Measurements from ENCODE around the gene FANCC.
"Not testable (repeated sequence)": the region's sequence is repeated elsewhere in the genome, so short reads cannot be mapped to it uniquely, and the experiment has no call there.

FANCC gene

DNA sequence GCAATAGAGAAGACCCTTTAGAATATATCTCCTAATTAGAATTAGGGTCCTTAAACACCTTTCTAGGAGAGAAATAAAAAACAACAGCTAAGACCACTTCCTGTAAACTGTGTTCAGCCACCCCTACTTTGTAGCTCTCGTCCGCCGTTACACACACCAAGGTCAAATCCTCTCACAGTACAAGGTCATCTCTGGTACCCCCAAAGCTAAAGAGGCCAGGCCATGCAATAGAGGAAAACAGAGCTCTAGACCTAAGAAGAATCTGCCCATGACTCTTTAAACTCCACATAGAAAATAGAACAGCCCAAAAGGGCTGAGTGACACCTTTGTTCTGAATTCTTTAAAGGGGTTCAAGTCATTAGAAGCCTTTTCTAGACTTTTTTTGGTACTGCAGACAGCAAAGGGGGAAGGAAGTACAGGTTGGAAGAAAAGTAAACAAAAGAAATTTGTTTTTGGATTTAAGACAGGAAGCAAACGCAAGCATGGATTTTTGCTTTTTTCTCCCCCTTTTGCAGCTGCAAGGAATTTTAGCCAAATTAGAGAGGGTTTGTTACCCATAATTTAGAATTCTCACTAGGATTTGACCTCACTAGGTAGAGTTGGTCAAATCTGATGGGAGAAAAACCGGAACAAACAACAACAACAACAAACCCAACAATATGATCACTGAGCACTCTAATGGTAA is 13.4 kb upstream of the FANCC start:
- DNase-seq (ENCODE audit: low read depth in 2 of 2): no peak

DNA sequence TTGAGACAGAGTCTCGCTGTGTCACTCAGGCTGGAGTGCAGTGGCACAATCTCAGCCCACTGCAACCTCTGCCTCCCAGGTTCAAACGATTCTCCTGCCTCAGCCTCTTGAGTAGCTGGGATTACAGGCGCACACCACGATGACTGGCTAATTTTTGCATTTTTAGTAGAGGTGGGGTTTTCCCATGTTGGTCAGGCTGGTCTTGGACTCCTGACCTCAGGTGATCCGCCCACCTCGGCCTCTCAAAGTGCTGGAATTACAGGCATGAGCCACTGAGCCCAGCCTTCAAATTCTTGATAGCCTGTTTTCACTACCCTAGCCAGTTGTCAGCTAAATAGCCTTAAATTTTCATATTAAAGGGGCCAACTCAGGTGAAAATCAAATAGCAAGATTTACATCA is 11.6 kb upstream of the FANCC start:
- not testable (repeated sequence) for DNase-seq (ENCODE audit: low read depth in 2 of 2)

DNA sequence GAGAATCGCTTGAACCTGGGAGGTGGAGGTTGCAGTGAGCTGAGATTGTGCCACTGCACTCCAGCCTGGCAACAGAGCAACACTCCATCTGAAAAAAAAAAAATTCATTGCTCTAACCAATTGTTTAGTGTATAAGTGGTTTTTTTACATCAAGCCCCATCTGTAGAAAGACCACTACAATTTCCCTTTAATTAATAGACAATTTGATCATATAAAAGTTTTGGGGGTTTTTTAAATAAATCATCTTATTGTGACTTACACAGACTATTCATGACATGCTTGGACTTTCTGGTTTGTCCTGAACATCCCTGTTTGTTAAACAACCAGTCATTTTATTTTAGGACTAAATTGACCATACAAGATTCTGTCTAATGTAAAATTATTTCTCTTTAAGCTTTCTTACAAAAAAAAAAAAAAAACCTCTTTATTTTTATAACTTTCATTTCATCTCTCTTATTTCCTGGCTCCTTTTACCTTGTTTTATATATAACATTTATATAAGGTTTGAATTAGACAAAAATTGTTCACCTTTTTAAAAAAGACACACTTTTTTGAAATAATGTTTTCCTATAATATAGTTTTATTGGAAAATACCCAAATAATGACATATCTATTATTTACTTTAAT is 9.8 kb upstream of the FANCC start:
- no peak for DNase-seq (ENCODE audit: low read depth in 2 of 2)

DNA sequence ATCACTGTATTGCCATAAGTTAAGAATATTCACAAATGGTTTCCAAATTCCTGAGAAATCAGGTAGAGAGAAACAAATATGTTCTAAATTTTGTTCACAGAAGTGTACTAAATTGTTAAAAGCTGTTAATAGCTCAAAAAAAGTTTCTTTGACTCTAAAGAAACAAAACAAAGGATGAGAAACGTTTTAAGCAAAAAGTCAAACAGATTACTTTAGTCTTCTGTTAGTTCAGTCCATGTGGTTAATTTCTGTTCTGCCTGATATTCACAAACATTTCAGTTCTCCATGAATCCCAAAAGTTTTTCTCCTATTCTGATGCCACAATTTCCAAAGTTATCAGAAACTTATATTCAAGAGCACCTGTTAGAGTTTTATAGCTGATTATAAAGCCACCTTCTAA is 7.7 kb upstream of the FANCC start:
- no peak for DNase-seq (ENCODE audit: low read depth in 2 of 2)

DNA sequence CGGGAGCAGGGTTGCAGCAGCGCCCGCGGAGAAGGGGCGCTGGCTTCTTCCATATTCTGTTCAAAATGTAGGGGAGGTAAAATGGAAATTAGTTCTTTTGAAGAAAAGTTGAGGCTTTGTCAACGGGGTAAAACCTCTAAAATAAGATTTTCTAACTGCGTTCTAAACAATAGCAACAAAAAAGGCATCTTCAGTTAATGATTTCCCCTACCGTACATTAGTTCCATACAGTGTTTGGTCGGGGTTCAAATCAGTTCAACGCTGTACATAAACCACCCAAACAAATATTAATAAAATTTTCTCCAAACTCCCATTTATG is 343 bp upstream of the FANCC start:
- DNase-seq (ENCODE audit: low read depth in 2 of 2): no peak

DNA sequence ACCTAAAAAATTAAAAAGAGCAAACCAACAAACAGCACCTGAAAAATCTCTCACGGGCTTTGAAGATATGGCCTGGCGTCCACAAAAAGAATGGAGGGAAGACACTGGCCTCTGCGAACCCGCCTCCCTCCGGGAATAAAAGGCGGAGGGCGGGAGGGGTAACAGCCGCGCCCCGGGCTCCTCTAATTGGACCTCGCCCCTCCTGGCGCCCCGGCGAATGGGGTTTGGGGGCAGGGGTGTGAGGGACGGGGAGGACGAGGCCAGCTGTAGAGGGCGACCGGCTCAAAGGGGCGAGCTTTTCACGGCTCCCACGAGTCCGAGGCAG is 753 bp downstream of the FANCC start:
- DNase-seq (ENCODE audit: low read depth in 2 of 2): no peak

DNA sequence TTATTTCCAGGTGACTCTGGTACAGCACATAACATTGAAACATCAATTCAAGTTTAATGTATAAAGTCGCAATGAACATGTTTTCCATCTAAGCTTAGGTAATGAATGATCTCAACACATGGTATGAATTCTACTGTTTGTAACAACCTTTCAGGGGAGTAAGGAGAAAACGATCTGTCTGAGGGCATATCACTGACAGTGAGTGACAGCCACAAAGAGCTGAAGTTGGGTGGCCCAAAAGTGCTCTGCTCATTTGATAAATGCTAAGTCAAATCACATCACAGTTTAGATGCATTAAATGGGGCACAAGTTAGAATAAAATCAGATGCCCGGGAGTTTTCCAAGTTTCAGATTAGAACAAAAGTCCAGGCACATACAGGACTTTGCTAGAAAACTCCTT is 1.2 kb downstream of the FANCC start:
- DNase-seq (ENCODE audit: low read depth in 2 of 2): no peak

DNA sequence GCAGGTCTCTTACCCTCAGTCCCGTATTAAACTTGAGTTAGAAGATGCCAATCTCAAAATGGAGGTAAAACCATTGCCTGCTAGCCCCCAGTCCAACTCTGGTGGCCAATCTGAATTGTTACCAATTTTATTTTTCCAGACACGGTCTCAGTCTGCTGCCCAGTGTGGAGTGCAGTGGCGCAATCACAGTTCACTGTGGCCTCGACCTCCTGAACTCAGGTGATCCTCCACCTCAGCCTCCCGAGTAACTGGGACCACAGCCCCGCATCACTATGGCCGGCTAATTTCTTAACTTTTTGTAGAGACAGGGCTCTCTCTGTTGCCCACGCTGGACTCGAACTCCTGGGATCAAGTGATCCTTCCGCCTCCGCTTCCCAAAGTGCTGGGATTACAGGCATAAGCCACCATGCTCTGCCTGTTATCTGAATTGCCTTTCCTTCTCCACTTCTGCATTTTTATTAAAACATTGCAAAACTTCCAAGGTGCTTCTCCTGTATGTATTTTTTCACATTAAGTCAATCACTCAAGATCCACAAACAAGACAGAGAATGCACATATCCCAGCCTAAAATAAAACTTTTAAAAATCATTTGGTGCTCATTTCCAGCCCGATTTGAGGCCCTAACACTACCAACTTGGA is 2.3 kb downstream of the FANCC start:
- DNase-seq (ENCODE audit: low read depth in 2 of 2): no peak

DNA sequence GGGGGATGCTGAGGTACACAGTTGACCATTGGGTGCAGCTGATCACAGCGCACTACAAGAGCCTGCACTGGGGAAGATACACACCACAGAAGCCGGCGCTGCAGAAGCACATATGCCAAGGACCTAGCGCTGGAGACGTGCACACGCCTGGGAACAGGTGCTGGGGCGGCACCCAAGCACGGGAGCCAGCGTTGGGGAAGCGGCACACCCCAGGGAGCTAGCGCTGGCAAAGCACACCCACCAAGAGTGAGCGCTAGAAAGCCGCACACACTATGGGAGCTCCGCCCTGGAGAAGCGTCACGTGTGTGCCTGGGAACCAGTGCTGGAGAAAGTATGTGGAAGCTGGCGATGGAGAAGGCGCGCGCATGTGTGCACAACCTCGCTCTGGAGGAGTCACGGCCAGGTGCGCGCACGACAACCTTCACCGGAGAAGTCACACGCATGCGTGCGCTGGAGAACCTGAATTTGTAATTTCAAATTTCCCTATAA is 4.5 kb downstream of the FANCC start:
- no peak for DNase-seq (ENCODE audit: low read depth in 2 of 2)

DNA sequence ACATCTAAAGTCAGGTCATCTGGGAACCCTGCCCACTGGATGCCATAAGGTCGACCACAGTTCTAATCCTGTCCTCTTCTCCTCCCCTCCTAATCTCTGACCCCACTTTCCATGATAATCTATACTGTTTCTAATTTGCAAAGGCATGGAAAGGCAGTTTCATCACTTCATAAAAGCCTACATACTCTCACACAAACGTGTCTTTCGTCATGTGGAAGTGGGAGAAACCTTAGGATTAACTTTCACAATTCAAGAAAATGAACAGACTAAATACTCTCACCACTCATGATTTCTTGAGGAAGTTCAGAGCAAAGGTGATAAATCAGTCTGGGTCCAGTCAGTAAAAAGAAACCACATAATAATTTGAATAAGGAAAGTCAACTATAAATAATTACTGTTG is 5.5 kb downstream of the FANCC start:
- DNase-seq (ENCODE audit: low read depth in 2 of 2): no peak

DNA sequence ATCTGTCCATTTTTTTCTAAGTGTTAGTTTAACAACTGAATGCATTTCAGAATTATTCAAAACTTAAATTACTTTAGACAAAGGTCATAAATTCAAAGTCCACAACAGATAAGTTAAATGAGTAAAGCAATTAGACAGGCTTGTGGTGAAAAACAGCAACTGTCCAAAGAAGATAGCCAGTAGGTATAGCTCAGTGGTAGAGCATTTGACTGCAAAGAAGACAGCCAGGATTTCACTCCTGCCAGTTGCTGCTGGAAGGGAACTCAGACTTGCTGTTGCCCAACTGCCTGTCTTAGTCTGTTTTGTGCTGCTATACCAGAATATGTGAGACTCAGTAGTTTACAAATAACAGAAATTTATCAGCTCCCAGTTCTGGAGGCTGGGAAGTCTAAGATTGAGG is 10.0 kb downstream of the FANCC start:
- DNase-seq (ENCODE audit: low read depth in 2 of 2): no peak

DNA sequence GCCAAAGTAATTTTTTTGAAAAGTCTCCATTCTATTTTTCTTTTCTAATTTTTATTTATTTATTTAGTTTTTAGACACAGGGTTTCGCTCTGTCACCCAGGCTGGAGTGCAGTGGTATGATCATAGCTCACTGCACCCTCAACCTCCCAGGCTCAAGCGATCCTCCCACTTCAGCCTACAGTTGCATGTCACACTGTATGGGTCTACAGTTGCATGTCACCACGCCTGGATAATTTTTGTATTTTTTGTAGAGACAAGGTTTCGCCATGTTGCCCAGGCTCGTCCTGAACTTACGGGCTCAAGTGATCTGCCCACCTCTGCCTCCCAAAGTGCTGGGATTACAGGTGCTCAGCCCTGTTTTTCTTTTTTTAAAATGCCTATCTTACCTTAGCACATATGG is 10.7 kb downstream of the FANCC start:
- no peak for DNase-seq (ENCODE audit: low read depth in 2 of 2)

DNA sequence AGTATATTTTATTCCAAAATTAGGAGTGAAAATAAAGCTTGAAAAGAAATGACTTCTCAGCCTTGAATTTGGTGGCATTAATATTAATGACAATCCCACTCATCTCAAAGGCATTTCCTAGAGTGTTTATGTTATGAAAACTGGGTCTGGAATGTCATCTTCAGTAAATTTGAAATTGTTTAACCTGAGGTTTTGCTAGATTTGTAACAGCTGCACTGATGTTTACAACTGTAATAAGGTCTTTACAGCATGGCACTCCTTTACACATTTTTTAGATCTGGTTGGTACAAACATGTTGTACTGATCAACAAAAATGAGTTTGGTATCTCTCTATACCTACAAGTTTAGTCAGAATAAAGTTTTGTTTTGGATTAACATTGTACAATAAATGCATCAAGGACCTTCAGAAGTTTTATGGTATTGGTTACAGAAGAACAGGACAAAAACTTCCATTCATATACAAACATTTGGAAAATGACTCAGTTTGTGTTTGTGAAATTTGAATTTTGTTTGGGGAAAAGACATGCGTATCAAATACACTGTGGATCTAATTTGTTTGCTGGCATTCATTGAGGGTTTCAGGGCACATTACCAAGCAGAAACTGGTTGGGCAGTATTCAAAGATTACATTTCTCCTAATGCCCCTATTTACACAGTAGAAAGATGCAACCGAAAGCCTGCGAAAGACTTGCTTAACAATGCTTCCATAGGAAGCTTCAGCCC is 11.6 kb downstream of the FANCC start:
- DNase-seq (ENCODE audit: low read depth in 2 of 2): no peak

DNA sequence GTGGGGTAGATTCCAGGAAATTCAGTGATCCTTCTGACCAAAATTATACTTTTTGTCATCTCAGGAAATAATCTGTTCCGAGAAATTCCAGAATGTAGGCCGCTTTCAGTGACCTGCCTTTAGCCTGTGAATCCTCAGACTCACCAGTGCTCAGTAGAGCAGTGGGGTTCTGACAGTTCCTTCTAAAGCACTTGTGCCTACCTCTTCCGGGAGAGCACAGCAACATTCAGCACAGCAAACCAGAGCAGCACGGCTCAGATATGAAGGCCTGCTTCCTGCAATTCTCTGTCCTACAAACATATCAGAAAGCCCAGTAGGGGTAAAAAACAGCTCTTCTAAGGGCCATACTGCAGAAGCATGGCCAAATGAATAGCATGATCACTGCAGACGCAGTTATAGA is 15.0 kb downstream of the FANCC start:
- DNase-seq (ENCODE audit: low read depth in 2 of 2): no peak

DNA sequence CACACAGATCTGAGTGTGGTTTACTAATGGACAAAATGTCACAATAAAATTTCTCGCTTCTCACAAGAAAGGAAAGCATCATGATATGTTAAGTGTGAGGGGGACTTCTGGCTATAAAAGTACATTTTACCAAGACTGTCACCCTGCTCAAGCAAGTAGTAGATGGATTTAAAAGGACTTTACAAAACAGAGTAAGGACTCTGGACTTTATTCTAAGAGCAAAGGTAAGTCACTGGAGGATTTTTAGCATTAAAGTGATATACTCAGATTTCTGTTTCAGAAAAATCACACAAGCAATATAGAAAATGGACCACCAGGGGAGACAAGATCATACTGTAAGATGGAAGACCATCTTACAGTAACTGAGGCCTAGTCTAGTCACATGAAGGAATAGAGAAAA is 19.7 kb downstream of the FANCC start:
- DNase-seq (ENCODE audit: low read depth in 2 of 2): no peak

DNA sequence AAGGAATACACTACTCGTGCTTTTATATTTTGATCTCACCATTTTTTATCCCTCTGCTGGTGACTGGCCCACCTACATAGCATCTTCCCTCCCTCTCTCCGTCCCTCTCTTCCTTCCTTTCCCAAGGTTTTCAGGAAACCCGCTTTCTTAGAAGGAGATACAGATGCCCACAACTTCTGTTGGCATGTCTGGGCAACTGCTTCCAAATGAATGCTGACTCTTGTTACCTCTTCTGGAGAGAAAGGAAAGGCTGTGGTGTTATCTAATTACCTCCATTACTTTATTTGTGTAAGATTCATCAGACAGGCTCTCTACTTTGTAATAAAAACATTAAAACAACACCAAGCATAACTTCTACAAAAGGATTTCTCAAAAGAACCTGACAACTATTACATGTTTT is 20.2 kb downstream of the FANCC start:
- DNase-seq (ENCODE audit: low read depth in 2 of 2): no peak

DNA sequence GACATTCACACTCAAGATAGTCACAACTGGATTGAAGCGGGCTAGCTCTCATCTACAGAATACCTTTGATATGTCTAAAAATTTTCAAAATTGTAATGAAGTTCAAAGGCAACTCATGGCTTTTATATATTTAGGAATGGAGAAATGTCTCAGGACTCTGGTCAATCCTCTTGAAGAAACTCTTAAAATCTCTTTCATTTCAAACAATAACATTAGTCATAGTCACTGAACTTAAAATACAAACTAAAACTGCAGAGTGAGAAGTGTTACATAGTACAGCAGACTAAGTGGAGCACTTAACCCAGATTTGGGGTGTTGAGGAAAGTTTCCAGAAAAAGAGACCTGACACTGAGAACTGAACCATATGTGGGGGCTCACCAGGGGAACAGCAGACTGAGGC is 20.7 kb downstream of the FANCC start:
- DNase-seq (ENCODE audit: low read depth in 2 of 2): no peak

DNA sequence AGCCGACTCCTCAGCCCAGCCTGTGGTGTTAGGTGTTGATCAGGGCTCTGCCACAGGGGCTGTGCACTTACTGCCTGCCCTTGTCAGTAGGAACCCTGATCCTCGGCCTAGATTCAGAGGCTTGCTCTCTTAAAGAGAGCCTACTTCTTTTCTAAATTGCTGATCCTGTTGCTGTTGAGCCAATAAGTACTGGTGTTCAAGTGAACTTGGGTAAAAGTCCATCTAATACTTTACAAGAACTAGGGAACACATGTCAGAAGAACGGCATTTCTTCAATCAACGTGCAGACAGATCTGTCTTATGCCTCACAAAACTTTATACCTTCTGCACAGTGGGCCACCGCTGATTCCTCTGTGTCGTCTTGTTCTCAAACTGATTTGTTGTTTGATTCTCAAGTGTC is 24.2 kb downstream of the FANCC start:
- not testable (repeated sequence) for DNase-seq (ENCODE audit: low read depth in 2 of 2)

DNA sequence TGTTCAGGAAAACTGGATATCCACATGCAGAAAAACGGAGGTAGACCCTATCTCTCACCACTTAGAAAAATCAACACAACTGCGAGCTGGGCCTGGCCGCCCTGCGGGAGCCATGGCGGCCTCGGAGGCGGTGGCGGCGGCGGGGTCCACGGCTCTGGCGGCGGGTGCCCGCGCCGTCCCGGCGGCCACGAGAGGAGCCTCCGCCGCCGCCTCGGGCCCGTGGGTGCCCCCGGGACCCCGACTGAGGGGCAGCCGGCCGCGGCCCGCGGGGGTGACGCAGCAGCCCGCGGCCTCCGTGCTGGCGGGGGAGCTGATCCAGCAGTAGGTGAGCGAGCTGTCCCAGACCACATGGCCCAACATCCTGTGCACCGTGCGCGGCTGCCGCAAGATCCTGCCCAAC is 25.3 kb downstream of the FANCC start:
- DNase-seq (ENCODE audit: low read depth in 2 of 2): no peak

DNA sequence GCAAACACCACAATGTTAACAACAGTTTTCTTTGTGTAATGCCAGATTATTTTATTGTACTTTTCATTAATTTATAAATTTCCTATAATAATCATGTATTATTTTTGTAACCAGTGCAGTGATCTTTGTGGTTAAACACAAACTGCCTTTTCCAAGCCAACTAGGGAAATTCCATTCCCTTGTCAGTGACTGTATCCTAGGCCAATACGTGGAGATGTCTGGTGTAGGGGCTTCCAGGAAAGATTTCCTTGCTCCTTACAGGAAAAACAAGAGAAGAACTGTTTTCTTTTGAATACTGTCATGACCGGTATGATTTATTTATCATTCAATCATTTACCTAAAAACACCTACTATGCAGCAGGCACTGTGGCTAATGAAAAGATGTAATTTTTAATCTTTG is 31.4 kb downstream of the FANCC start:
- DNase-seq (ENCODE audit: low read depth in 2 of 2): no peak

DNA sequence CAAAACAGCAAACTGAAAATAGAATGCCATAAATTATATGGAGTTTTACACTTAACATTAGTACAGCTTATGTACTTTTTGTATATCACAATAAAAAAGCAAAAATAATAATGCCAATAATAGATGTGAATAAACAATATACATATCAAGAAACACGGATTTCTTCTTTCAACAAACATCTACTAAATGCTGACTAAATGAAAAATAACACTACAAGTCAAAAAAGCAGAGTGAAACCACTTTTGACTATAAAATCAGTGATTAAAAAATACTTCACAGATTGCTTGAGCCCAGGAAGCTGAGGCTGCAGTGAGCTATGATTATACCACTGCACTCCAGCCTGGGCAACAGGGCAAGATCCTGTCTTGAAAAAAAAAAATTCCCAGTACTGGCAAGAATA is 32.2 kb downstream of the FANCC start:
- no peak for DNase-seq (ENCODE audit: low read depth in 2 of 2)

DNA sequence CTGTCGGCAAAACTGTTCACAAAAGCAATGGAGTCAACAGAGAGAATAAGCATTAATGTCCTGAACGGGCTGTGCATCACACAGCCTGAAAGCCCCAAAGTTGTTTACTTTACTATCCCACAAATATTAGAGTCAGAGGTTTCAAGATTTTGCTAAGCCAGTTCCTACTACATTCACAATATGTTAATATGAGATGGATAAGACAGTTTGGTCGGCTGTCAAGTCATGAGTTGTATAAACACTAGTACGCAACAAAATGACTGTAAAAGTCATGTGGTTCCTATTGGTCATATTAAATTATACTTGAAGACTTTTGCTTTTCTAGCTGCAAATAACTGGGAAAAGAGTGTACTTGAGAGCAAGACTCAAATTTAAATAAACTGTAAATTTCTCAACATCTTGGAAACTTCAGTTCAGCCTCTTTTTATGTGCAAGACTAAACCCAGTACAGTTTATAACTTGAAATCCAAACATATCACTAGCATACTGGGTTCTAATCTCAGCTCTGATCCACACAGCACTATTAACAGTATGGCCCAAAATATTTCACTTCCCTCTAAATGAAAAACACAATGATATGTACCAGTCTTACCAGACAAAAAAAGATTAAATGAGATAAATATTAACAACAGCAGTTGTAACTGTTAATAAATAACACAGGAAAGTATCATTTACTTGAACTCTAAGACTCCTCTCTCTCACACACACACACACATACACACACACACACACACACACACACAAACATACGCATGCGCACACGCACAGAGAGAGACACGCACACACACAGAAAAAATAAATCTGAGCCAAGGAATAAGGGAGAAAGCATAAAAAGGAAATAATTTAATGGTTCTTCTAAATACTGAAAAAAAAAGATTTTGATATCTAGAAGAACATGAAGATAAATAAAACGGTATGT is 33.1 kb downstream of the FANCC start:
- DNase-seq (ENCODE audit: low read depth in 2 of 2): no peak

Data from stimulated activated CD8-positive, alpha-beta memory T cell treated with anti-CD3 and anti-CD28 coated beads, Interleukin-7, amount 100 ng/mL, for 4 hours (primary cell).